DMS 273 treated with DMSO at 0.1 percent for 48 hours (cell line): Measurements from ENCODE around the gene PCDHGA3.
"Not testable (repeated sequence)": the region's sequence is repeated elsewhere in the genome, so short reads cannot be mapped to it uniquely, and the experiment has no call there.

Experiments
- DNase-seq: peaks from one replicate; lab custom pipeline; 2025; lab: John Stamatoyannopoulos, UW

The PCDHGA3 gene

DNA sequence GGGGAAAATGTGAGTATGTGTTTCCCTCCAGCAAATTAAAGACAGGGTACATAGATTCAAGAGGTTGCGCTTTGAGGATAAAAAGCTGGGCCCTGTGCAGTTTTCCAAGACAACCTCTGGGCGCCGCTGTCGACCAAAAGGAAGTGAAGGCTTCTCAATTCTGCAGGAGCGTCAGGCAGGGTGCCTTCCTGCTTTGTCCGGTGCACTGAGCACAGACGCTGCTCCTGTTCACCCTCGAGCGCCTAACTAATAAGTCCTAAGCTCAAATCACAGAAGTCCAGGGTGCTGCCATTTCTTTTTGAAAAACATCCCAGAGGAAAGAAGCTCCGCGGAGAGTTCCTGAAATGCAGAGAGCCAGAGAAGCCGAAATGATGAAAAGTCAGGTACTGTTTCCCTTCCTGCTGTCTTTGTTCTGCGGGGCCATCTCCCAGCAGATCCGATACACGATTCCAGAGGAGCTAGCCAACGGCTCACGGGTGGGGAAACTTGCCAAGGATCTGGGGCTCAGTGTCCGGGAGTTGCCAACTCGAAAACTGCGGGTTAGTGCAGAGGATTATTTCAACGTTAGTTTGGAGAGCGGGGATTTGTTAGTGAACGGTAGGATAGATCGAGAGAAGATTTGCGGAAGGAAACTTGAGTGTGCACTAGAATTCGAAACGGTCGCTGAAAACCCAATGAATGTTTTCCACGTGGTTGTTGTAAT, 6.4 kb downstream of the PCDHGA3 start, which contains the start of gene PCDHGB1:
Gene PCDHGB1, plus strand, starts transcription at position 183 of the 703 bp plus-strand sequence. Its CDS starts 162 bp downstream, at position 345.
- DNase-seq, result peak; percentile 42

DNA sequence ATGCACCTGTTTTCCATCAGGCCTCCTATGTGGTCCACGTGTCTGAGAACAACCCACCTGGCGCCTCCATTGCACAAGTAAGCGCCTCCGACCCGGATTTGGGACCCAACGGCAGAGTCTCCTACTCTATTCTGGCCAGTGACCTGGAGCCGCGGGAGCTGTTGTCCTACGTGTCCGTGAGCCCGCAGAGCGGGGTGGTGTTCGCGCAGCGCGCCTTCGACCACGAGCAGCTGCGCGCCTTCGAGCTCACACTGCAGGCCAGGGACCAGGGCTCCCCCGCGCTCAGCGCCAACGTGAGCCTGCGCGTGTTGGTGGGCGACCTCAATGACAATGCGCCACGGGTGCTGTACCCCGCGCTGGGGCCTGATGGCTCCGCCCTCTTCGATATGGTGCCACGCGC, 8.0 kb downstream of the PCDHGA3 start:
- DNase-seq, result no peak

DNA sequence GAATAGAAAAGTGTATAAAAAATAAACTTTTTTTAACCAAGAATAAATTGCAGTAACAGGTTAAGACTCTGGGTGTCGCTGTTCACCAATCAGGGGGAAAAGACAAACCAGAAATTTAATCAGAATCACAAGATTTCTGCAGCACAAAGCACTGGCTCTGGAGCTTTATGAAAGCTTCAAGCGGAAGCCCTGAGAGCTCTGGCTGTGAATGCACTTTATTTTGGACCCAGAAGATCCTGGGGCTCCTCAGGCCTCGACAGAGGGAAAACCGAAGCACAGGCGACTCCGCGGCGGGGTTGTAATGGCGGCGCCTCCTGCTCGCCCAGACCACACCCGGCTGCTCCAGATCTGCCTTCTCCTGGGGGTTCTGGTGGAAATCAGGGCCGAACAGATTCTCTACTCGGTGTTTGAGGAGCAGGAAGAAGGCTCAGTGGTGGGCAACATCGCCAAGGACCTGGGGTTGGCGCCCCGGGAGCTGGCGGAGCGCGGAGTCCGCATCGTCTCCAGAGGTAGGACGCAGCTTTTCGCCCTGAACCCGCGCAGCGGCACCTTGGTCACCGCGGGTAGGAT, 11.4 kb downstream of the PCDHGA3 start, which contains the start of gene PCDHGA4:
Gene PCDHGA4, plus strand, starts transcription at position 122 of the 570 bp plus-strand sequence. Its CDS starts 87 bp downstream, at position 209.
- DNase-seq, result no peak

DNA sequence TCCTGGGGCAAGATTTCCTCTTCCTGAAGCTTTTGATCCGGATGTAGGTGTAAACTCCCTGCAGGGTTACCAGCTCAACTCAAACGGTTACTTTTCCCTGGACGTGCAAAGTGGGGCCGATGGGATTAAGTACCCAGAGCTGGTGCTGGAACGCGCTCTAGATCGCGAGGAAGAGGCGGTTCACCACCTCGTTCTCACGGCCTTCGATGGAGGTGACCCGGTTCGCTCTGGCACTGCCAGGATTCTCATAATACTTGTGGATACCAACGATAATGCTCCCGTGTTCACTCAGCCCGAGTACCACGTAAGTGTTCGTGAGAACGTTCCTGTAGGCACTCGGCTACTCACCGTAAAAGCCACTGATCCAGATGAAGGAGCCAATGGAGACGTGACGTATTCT, 12.0 kb downstream of the PCDHGA3 start:
- no peak for DNase-seq

DNA sequence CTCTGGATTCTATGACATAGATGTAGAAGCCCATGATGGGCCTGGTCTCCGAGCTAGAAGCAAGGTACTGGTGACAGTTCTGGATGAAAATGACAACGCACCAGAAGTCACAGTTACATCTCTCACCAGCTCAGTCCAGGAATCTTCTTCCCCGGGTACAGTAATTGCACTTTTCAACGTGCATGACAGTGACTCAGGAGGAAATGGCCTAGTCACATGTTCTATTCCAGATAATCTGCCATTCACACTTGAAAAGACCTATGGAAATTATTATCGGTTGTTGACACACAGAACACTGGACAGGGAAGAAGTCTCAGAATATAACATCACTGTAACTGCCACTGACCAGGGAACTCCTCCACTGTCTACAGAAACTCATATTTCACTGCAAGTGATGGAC, 12.5 kb downstream of the PCDHGA3 start:
- DNase-seq, result no peak

DNA sequence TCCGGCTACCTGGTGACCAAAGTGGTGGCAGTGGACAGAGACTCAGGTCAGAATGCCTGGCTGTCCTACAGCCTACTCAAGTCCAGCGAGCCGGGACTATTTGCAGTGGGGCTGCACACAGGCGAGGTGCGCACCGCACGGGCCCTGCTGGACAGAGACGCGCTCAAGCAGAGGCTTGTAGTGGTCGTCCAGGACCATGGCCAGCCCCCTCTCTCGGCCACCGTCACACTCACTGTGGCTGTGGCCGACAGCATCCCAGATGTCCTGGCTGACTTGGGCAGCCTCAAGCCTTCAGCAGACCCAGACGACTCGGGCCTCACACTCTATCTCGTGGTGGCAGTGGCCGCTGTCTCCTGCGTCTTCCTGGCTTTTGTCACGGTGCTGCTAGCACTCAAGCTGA, 13.3 kb downstream of the PCDHGA3 start:
- DNase-seq, result no peak

DNA sequence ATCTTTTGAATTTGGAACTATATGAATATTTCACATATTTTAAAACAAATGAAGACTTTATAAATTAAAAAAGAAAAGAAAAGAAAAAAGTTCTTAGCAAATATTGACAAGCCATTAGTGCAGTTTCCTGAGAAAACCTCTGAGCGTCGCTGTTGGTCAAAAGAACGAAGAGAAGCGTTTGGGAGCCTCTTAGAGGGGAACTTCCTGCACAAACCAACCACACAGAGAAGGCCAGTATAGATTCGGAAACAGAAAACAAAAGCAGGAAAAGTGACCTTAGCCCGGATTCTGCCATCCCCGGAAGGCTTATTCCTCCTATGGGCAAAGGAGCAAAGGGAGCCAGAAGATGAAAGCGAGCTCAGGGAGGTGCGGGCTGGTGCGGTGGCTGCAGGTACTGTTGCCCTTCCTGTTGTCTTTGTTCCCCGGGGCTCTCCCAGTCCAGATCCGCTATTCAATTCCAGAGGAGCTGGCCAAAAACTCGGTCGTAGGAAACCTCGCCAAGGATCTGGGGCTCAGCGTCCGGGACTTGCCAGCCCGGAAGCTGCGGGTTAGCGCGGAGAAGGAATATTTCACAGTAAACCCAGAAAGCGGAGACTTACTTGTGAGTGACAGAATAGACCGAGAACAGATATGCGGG, 16.3 kb downstream of the PCDHGA3 start, which contains the start of gene PCDHGB2:
Gene PCDHGB2, plus strand, starts transcription at position 205 of the 637 bp plus-strand sequence. Its CDS starts 142 bp downstream, at position 347.
- DNase-seq, result no peak

DNA sequence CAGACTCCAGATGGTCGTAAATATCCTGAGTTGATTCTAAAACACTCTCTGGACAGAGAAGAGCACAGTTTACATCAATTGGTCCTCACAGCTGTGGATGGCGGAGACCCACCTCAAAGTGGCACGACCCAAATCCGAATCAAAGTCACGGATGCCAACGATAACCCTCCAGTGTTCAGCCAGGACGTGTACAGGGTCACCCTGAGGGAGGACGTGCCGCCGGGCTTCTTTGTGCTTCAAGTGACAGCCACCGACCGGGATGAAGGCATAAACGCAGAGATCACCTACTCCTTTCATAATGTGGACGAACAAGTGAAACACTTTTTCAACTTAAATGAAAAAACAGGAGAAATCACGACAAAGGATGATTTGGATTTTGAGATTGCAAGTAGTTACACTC, 17.1 kb downstream of the PCDHGA3 start:
- no peak for DNase-seq

DNA sequence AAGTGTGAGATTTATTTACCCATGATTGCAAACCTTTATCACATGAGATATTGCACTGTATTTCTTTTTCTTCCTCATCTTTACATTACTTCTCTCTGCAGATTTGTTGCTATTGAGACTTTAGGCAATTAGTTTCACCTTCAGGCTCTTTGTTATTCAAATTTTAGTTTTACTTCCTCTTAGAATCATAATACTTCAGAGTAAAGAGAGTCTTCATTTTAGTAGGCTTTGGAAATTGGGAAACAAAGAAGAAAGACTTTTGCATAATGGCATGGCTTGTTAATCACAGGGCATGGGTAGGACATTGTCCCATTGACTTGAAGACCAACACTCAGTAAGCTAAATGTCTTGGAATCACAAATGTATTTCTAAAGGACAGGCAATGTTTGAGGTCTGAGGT, 19.1 kb downstream of the PCDHGA3 start:
- no peak for DNase-seq

DNA sequence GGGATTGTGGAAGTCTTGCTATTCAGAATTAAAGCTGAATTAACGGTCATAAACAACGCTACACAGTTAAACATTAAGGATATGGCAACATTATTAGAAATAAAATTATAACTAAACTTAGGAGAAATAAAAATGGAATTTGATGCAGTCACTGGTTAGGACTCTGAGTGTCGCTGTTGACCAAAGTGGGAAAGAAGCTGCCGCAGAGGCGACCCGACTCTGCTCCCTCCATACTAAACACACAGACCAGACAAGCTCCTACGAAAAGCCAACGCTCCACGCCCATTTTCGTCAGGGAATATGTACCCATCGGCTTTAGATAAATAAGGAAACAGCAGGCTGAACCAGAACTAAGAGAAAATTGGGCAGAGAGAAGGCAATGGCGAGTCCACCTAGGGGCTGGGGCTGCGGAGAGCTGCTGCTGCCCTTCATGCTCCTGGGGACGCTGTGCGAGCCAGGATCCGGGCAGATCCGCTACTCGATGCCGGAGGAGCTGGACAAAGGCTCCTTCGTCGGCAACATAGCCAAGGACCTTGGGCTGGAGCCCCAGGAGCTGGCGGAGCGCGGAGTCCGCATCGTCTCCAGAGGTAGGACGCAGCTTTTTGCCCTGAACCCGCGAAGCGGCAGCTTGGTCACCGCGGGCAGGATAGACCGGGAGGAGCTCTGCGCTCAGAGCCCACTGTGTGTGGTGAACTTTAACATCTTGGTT, 20.5 kb downstream of the PCDHGA3 start, which contains the start of gene PCDHGA5:
Gene PCDHGA5, plus strand, starts transcription at position 211 of the 709 bp plus-strand sequence. Its CDS starts 169 bp downstream, at position 380.
- DNase-seq, result no peak

DNA sequence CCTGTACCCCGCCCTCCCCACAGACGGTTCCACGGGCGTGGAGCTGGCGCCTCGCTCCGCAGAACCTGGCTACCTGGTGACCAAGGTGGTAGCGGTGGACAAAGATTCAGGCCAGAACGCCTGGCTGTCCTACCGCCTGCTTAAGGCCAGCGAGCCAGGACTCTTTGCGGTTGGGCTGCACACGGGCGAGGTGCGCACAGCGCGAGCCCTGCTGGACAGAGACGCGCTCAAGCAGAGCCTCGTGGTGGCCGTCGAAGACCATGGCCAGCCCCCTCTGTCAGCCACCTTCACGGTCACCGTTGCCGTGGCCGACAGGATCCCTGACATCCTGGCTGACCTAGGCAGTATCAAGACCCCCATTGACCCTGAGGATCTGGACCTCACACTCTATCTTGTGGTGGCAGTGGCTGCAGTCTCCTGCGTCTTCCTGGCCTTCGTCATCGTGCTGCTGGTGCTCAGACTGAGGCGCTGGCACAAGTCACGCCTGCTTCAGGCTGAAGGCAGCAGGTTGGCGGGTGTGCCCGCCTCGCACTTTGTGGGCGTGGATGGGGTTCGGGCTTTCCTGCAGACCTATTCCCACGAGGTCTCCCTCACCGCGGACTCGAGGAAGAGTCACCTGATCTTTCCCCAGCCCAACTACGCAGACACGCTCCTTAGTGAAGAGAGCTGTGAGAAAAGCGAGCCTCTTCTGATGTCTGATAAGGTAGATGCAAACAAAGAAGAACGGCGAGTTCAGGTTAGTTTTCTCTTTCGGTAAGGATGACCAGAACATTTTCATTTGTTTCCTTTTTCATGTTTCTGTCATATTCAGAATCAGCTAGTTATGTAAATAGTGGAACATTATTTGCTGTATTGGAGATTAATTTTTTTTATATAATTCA, 22.6 kb downstream of the PCDHGA3 start:
- DNase-seq, result no peak

DNA sequence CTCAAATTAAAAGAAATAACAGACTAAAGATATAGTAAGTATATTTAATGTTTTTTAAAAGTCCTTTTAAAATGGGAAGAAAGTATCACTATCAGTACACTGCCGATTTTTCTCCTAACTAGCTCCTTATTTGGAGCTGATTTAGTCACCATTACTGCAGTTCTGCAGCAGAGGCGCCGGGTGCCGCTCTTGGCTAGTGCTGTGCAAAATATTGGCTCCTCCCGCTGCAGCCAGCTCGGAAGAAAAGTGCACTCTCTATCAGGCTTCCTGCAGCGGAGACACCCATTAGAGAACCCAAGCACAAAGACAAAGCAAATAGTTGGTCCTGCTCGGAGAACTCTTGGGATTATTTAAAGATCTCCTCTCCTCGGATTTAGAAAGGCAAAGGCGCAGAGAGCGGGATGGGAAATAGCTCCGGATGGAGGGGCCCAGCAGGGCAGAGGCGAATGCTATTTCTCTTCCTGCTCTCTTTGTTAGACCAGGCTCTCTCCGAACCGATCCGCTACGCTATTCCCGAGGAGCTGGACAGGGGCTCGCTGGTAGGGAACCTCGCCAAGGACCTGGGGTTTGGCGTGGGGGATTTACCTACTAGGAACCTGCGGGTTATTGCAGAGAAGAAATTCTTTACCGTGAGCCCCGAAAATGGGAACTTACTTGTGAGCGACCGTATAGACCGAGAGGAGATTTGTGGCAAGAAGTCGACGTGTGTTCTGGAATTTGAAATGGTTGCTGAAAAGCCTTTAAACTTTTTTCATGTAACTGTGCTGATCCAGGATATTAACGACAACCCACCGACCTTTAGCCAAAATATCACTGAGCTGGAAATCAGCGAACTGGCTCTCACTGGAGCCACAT, 26.6 kb downstream of the PCDHGA3 start, which contains the start of gene PCDHGB3:
Gene PCDHGB3, plus strand, starts transcription at position 249 of the 855 bp plus-strand sequence. Its CDS starts 153 bp downstream, at position 402.
- DNase-seq, result no peak

DNA sequence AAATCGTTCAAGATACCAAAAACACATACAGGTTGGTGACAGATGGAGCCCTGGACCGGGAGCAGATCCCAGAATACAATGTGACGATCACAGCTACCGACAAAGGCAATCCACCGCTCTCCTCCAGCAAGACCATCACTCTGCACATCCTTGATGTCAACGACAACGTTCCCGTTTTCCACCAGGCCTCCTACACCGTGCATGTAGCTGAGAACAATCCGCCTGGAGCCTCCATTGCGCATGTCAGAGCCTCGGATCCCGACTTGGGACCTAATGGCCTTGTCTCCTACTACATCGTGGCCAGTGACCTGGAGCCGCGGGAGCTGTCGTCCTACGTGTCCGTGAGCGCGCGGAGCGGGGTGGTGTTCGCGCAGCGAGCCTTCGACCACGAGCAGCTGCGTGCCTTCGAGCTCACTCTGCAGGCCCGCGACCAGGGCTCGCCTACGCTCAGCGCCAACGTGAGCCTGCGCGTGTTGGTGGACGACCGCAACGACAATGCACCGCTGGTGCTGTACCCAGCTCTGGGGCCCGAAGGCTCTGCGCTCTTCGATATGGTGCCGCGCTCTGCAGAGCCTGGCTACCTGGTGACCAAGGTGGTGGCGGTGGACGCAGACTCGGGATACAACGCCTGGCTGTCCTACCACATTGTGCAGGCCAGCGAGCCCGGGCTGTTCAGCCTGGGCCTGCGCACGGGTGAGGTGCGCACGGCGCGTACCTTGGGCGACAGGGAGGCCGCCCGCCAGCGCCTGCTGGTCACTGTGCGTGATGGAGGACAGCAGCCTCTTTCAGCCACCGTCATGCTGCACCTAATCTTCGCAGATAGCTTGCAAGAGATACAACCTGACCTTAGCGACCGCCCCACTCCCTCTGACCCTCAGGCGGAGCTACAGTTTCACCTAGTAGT, 28.2 kb downstream of the PCDHGA3 start:
- no peak for DNase-seq

DNA sequence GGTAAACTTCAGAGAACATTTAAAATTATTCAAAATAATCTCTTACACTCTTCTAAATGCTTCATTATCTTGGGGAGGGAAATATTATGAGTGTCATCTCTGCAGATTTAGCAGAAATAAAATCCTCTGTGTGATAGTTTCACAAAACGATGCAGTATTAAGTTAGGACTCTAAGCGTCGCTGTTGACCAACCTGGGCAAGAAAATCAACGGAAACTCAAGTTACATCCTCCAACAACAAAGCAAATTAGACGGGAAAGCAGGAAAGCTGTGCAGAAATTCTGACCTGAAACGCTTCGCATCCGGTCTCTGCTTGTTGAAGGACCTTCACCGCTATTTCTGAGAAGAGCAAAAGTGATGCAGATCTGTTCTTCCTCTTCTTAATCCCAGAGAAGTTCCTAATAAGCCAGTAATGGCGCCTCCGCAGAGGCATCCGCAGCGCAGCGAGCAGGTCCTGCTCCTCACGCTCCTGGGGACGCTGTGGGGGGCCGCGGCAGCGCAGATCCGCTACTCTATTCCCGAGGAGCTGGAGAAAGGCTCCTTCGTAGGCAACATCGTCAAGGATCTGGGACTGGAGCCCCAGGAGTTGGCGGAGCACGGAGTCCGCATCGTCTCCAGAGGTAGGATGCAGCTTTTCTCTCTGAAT, 30.2 kb downstream of the PCDHGA3 start, which contains the start of gene PCDHGA6:
Gene PCDHGA6, plus strand, starts transcription at position 219 of the 645 bp plus-strand sequence. Its CDS starts 193 bp downstream, at position 412.
- no peak for DNase-seq

DNA sequence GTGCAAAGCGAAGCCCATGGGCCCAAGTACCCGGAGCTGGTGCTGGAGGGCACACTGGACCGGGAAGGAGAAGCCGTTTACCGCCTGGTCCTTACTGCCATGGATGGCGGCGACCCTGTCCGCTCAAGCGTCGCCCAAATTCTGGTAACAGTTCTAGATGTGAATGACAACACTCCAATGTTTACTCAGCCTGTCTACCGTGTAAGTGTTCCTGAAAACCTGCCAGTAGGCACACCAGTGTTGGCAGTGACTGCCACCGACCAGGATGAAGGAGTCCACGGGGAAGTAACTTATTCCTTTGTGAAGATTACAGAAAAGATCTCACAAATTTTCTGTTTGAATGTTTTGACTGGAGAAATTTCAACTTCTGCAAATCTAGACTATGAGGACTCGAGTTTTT, 31.0 kb downstream of the PCDHGA3 start:
- DNase-seq, result no peak

DNA sequence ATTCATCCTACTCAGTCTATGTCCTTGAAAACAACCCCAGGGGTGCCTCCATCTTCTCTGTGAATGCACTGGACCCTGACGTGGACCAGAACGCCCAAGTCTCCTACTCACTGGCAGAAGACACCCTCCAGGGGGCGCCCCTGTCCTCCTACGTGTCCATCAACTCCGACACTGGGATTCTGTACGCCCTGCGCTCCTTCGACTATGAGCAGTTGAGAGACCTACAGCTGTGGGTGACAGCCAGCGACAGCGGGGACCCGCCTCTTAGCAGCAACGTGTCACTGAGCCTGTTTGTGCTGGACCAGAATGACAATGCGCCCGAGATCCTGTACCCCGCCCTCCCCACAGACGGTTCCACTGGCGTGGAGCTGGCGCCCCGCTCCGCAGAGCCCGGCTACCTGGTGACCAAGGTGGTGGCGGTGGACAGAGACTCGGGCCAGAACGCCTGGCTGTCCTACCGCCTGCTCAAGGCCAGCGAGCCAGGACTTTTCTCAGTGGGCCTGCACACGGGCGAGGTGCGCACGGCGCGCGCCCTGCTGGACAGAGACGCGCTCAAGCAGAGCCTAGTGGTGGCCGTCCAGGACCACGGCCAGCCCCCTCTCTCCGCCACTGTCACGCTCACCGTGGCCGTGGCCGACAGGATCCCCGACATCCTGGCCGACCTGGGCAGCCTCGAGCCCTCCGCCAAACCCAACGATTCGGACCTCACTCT, 32.0 kb downstream of the PCDHGA3 start:
- DNase-seq, result not testable (repeated sequence)

DNA sequence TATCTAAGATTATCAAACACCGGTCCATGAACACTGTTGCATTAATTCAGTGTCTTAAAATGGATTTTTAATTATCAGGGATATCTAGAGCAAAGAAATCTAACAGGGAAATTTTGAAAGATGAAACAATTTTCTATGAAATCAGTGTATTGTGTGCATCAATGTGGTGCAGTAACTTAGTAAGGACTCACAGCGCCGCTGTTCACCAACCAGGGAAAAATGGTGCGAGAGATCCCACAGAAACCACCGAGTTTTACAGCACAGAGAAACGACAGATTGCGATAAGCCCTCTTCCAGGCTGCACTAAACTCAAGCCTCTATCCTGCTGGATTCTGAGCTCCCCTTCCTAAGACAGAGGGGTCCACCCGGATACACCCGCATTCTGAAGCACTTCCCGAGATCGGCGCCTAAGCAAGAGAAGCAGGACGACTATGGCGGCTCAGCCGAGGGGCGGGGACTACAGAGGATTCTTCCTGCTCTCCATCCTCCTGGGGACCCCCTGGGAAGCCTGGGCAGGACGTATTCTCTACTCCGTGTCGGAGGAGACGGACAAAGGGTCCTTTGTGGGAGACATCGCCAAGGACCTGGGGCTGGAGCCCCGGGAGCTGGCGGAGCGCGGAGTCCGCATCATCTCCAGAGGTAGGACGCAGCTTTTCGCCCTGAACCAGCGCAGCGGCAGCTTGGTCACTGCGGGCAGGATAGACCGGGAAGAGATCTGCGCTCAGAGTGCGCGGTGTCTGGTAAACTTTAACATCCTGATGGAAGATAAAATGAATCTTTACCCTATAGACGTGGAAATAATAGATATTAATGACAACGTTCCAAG, 39.1 kb downstream of the PCDHGA3 start, which contains the start of gene PCDHGA7:
Gene PCDHGA7, plus strand, starts transcription at position 274 of the 826 bp plus-strand sequence. Its CDS starts 158 bp downstream, at position 432.
- no peak for DNase-seq
